ENCODE data around the gene MAPK13. TPM values are rescaled to one million over a fixed set of nuclear protein-coding genes. Genes with fewer than 3 reads are reported as not detected.

MAPK13 gene
- total RNA-seq, 1 experiment from 2014 or later, result 146 TPM

DNA sequence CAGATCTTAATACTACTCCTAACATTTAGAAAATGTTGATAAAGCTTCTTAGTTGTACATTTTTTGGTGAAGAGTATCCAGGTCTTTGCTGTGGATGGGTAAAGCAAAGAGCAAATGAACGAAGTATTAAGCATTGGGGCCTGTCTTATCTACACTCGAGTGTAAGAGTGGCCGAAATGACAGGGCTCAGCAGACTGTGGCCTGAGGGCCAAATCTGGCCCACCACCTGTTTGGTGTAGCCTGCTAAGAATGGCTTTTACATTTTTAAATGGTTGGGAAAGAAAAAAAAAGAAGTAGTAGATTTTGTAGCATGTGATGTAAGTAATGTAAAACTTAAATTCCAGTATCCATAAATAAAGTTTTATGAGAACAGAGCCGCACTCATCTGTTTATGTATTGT is 19.4 kb upstream of the MAPK13 start:
- H3K9me3 ChIP-seq (ENCODE audit: insufficient read depth, low read depth), result no peaks in the 10 kb centered on the region
- no peak overlapping the region for H2AFZ ChIP-seq
- H3K4me3 ChIP-seq, result no peak overlapping the region
- no peak overlapping the region for H3K4me2 ChIP-seq
- H3K27me3 ChIP-seq (ENCODE audit: insufficient read depth, low read depth), result no peaks in the 10 kb centered on the region
- no peaks in the 10 kb centered on the region for H3K9me2 ChIP-seq (ENCODE audit: insufficient read depth)
- H3K79me2 ChIP-seq (ENCODE audit: low read depth), result no peaks in the 10 kb centered on the region
- TF ChIP-seq EZH2 (IDR thresholded peaks at IDR 0.05; ENCODE audit: low read depth), result no peak
- TF ChIP-seq, protein P1, sequence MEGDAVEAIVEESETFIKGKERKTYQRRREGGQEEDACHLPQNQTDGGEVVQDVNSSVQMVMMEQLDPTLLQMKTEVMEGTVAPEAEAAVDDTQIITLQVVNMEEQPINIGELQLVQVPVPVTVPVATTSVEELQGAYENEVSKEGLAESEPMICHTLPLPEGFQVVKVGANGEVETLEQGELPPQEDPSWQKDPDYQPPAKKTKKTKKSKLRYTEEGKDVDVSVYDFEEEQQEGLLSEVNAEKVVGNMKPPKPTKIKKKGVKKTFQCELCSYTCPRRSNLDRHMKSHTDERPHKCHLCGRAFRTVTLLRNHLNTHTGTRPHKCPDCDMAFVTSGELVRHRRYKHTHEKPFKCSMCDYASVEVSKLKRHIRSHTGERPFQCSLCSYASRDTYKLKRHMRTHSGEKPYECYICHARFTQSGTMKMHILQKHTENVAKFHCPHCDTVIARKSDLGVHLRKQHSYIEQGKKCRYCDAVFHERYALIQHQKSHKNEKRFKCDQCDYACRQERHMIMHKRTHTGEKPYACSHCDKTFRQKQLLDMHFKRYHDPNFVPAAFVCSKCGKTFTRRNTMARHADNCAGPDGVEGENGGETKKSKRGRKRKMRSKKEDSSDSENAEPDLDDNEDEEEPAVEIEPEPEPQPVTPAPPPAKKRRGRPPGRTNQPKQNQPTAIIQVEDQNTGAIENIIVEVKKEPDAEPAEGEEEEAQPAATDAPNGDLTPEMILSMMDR (conservative IDR thresholded peaks at IDR 0.05), result no peak
- DNase-seq, result no peak
- ChIA-PET POLR2A (ENCODE audit: unreplicated experiment) (no interaction called here), CTCF (no interaction called here)
- intact Hi-C loops (cut with micrococcal nuclease; ENCODE audit: unreplicated experiment), result no loop called here
- H3K4me1 ChIP-seq (replicated peaks; ENCODE audit: insufficient read depth), result no peaks in the 10 kb centered on the region
- no TSS peak for BruUV-seq (replicated peaks)
- H3F3A ChIP-seq (ENCODE audit: insufficient read depth, low read depth), result peaks cover 6% of the 10 kb centered on the region; the same call in 1 of the 2 replicates
- no peak overlapping the region for H3K27ac ChIP-seq
- peaks cover 22% of the 10 kb centered on the region for H3K36me3 ChIP-seq (ENCODE audit: low read depth)
- H4K20me1 ChIP-seq (ENCODE audit: insufficient read depth), result no peaks in the 10 kb centered on the region

DNA sequence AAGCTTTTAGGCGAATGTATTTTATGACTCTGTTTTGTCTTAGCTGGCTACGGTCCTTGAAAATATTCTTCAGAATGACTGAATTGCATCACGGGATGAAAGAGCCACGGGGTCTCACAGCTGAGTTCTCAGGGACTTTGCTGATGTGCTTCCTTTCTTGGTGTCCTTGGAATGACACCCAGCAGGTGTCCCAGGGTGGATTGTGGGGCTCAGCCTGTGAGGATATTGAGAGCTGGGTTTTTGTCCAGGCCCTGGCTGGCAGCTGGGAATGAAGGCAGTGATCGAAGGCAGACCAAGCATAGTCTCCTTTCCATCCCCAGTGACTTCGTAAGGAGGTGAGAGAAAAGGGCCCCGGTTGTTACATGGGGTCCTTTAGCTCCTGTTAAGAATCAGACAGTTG is 18.8 kb upstream of the MAPK13 start:
- no TSS peak for BruUV-seq (replicated peaks)
- Histone ChIP-seq H3K27ac (no peak overlapping the region), H3K79me2 (ENCODE audit: low read depth) (no peaks in the 10 kb centered on the region), H3F3A (ENCODE audit: insufficient read depth, low read depth) (peaks cover 6% of the 10 kb centered on the region), H2AFZ (no peak overlapping the region), H3K4me3 (no peak overlapping the region), H3K9me3 (ENCODE audit: insufficient read depth, low read depth) (no peaks in the 10 kb centered on the region), H3K4me1 (replicated peaks; ENCODE audit: insufficient read depth) (no peaks in the 10 kb centered on the region), H4K20me1 (ENCODE audit: insufficient read depth) (no peaks in the 10 kb centered on the region), H3K9me2 (ENCODE audit: insufficient read depth) (no peaks in the 10 kb centered on the region), H3K27me3 (ENCODE audit: insufficient read depth, low read depth) (no peaks in the 10 kb centered on the region), H3K4me2 (no peak overlapping the region), H3K36me3 (ENCODE audit: low read depth) (peaks cover 22% of the 10 kb centered on the region)
- intact Hi-C loops (cut with micrococcal nuclease; ENCODE audit: unreplicated experiment), result no loop called here
- POLR2A ChIA-PET (ENCODE audit: unreplicated experiment), result no interaction called here
- TF ChIP-seq, protein P1 (conservative IDR thresholded peaks at IDR 0.05), result no peak
- no peak for TF ChIP-seq EZH2 (IDR thresholded peaks at IDR 0.05; ENCODE audit: low read depth)
- DNase-seq, result no peak
- CTCF ChIA-PET, result no interaction called here

DNA sequence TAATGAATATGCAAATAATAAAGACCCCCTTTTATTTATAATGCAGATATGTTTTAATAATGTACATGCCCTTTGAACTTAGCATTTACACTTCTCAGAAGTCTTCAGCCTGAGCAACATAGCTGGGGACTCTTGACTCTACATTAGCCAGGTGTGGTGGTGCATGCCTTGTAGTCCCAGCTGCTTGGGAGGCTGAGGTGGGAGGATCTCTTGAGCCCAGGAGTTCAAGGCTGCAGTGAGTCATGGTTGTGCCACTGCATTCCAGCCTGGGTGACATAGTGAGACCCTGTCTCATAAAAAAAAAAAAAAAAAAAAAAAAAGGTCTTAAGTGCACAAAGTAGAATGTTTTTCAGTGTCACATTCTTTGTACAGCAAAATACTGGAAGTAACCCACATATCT is 17.3 kb upstream of the MAPK13 start:
- Histone ChIP-seq H3F3A (ENCODE audit: insufficient read depth, low read depth) (peaks cover 15% of the 10 kb centered on the region), H3K4me2 (no peak overlapping the region), H3K9me3 (ENCODE audit: insufficient read depth, low read depth) (no peaks in the 10 kb centered on the region), H4K20me1 (ENCODE audit: insufficient read depth) (no peaks in the 10 kb centered on the region), H3K4me3 (no peak overlapping the region), H3K79me2 (ENCODE audit: low read depth) (no peaks in the 10 kb centered on the region), H3K4me1 (replicated peaks; ENCODE audit: insufficient read depth) (0 out of 2 replicates have a peak, but pooled peaks cover 5% of the 10 kb centered on the region), H2AFZ (no peak overlapping the region), H3K27me3 (ENCODE audit: insufficient read depth, low read depth) (no peaks in the 10 kb centered on the region), H3K9me2 (ENCODE audit: insufficient read depth) (no peaks in the 10 kb centered on the region; the same call in 1 of the 2 replicates), H3K36me3 (ENCODE audit: low read depth) (peaks cover 17% of the 10 kb centered on the region), H3K27ac (no peak overlapping the region)
- no peak for TF ChIP-seq EZH2 (IDR thresholded peaks at IDR 0.05; ENCODE audit: low read depth)
- TF ChIP-seq, protein P1 (conservative IDR thresholded peaks at IDR 0.05), result no peak
- intact Hi-C loops (cut with micrococcal nuclease; ENCODE audit: unreplicated experiment), result no loop called here
- POLR2A ChIA-PET (ENCODE audit: unreplicated experiment), result no interaction called here
- CTCF ChIA-PET, result interaction anchor here (0.6 to 0.7 kb wide), 2 partner anchors 8 to 95 kb away, joined by 5 to 24 read pairs; no protein-coding TSS in a partner anchor
- no TSS peak for BruUV-seq (replicated peaks)
- no peak for DNase-seq

Data from PC-9 (cell line).